Activated CD8-positive, alpha-beta memory T cell treated with anti-CD3 and anti-CD28 coated beads for 48 hours (primary cell): ENCODE results near the gene UBE3C.

Experiments used
- DNase-seq, 3 experiments: peaks; one replicate each; pipeline ENCODE4 v3.0.0-alpha.2; 2020; ENCODE audit warnings: low read depth in 2 of 3, low spot score in 2 of 3

Gene UBE3C

GRCh38 chr7:157176771-157177170, 38.0 kb downstream of the UBE3C start:
- no peak for DNase-seq

GRCh38 chr7:157177333-157177982, 38.7 kb downstream of the UBE3C start:
- DNase-seq: no peak

DNA sequence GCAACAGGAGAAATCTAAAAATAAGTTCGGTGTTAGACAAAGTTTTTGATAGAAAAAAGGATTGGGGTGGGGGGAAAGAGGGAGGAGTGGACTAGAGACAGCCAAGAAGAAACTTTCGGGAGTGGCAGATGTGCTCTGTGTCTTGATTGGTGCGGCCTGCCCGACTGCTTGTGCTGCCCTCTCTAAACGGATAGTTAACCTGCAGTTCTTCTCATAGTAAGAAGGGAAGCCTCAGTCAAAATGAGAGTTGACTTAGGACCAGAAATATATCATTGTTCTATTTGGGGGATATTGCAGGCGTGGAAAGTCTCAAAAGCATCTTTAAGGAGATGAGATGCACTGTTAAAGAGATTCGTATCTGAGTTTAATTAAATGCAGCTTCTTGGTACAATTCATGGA, 39.3 kb downstream of the UBE3C start:
- DNase-seq: no peak

GRCh38 chr7:157183832-157184231, 45.1 kb downstream of the UBE3C start:
- no peak for DNase-seq

DNA sequence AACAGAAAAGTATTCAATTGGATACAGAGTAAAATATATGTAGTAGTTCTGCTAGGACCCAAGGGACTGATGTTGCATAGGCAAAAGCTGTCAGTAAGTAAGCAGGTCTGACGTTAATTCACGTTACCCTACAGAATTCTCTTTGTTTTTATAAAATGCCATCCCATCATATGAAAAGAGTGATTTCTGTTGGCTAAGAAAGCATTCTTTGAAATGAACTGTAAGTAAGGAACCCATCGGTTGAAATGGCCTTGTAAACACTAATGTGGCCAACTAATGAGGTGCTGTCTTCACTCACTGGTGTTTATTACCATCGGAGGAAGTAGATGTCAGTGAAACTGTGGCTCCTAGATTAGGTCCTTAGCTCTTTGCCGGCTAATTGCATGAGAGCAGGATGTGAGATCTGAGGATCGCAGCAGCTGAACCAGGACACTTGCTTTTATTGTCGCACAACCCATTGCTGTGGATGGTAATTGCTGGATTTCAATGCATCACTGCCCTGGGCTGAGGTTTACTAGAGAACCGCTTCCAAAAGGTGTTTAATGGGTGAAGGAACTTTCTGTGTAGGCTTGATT, 49.5 kb downstream of the UBE3C start:
- DNase-seq: no peak

DNA sequence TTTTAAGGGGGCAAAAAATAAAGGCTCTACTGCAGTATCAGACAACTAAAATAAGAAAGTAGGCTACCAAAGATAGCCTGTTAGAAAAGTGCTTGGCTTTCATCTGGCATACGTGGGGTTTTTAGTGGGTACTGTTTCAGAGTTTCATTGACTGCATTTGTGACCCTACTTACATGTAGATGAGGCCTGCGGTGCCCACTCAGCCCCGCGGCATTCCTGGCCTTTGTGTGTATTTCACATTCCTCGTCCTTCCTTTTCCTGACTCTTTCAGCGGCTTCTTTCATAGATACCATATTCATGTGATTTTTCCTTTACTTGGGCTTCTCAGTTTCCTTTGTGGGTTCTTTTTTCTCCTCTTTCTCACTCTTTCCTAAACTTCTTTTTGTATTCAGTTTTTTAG, 50.7 kb downstream of the UBE3C start:
- DNase-seq: no peak

DNA sequence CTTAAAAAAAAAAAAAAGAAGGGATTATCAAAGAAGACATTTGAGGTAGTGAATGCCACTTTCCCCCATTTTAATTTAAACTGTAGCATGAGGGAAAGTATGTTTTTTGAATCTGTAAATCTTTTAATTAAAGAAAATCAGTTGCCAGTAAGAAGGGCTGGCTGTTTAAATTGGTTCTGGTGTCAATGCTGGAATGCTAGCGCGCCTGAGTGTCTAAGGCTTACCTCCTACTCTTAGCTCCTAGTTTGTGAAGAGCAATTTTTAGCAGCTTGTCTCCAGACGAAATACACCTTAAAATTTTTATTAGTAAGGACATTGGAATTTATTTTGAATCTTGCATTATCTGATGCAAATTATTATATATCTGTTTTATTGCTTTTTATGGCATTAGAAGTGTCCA, 54.1 kb downstream of the UBE3C start:
- no peak for DNase-seq

- no peak for DNase-seq
These were observed 54.5 kb downstream of the UBE3C start for GRCh38 chr7:157193274-157193673.

GRCh38 chr7:157194948-157195347, 56.2 kb downstream of the UBE3C start:
- DNase-seq: no peak

GRCh38 chr7:157195868-157196267, 57.1 kb downstream of the UBE3C start:
- no peak for DNase-seq

- no peak for DNase-seq
These were observed 65.4 kb downstream of the UBE3C start for GRCh38 chr7:157204134-157204533.

GRCh38 chr7:157205438-157205837, 66.7 kb downstream of the UBE3C start:
- DNase-seq: no peak

GRCh38 chr7:157208571-157209413, 70.1 kb downstream of the UBE3C start:
- DNase-seq: no peak

- DNase-seq: no peak
These were observed 72.0 kb downstream of the UBE3C start for GRCh38 chr7:157210682-157211081.

DNA sequence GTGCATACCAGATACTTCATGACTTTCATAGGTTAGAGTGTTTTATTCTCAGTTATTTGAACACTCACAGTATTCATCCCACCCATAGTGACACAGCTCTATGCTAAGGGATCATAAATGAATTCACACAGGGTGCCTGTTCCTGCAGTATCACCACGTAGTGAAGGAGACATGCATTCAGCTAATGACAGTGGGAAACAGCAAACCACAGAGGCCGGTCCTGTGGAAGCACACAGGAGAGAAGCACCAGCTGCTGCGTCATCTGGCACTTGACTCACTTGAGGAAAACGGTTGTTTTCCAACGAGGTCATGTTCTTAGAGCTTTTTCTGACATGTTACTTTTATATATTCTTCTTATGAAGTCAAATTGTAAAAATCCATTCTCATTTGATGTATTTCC, 73.0 kb downstream of the UBE3C start:
- no peak for DNase-seq

GRCh38 chr7:157219154-157219553, 80.4 kb downstream of the UBE3C start:
- DNase-seq: no peak

- no peak for DNase-seq
These were observed 82.3 kb downstream of the UBE3C start for GRCh38 chr7:157220916-157221569.

DNA sequence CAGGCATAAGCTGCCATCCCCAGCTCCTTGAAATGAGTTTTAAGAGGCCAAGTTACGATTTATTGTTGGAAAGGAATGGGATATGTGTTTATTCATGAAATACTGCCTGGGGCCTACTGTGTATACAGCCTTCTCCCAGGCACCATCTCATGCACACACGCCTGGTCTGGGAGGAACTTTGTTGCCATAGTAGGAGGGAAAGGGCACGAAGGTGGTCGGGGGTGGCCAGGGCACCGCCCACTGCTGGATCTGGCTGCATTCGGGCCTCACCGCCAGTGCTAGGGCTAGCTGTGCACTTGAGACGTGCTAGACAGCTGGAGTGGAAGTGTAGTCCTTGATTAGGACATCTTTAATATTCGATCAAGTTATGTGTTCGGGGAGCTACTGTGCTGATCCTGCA, 84.0 kb downstream of the UBE3C start:
- no peak for DNase-seq

- no peak for DNase-seq
These were observed 85.9 kb downstream of the UBE3C start for GRCh38 chr7:157224627-157225026.

DNA sequence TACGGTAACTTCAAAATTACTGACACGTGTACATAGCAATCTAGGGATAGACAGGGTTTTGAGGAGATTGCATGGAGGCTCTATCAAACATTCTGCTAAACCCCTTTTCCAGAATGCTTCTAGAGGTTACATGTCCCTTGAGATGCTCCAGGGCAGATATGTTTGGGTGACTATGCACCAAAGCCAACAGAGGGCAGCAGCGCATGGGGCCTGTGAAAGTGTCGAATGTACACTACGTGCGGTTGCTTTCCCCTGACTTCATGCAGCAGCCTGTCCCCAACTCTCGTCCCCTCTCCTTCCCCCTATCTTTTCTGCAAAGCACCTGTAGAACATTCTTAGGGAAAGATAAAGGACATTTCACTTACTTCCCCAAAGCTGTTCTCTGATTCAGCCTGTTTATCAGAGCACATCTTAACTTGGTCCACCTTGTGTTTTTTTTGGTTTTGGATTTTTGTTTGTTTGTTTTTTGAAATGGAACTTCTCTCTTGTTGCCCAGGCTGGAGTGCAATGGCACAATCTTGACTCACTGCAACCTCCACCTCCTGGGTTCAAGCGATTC, 90.2 kb downstream of the UBE3C start:
- no peak for DNase-seq

- DNase-seq: no peak
These were observed 95.0 kb downstream of the UBE3C start for GRCh38 chr7:157233677-157234076.

DNA sequence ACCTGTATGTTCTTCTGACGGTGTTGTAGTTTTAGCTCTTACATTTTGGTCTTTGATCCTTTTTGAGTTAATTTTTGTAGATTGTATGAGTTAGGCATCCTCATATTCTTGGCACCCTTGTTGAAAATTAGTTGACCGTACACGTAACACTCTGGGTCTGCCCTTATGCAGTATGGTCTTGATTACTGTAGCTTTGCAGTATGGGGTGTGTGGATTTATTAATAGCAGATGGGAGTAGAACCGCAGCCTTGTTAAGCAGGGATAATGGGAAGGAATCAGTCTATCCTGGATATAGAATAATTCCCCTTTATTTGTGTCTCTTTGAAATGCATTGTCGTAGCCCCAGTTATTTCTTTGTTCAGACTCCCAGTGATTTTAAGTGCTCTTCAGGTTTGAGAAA, 95.5 kb downstream of the UBE3C start:
- DNase-seq: no peak
